ENCODE measurements around the gene TP53INP2. TPM values are rescaled to one million over a fixed set of nuclear protein-coding genes. Genes with fewer than 3 reads are reported as not detected.
"Not testable (repeated sequence)": the region's sequence is repeated elsewhere in the genome, so short reads cannot be mapped to it uniquely, and the experiment has no call there.

TP53INP2 gene
- total and polyA plus RNA-seq, 2 donors from 2014 or later: 23.3 to 31.9 TPM

- intact Hi-C loops (cut with DNase I): no loop called here
- FAIRE-seq: no peak
- H3K9ac ChIP-seq (ENCODE audit: low read length in 3 of 3): no peak overlapping the region
- peaks cover 0 to 14% (median 11%) of the 10 kb centered on the region in 3 donors for H3K36me3 ChIP-seq (ENCODE audit: control insufficient read depth in 2 of 3, insufficient read depth in 3 of 3, low read length in 3 of 3)
- H3K4me1 ChIP-seq (ENCODE audit: control insufficient read depth in 2 of 3, insufficient read depth in 2 of 3, low read depth in 1 of 3, low read length in 3 of 3): peaks cover 0 to 10% (median 10%) of the 10 kb centered on the region in 3 donors
- no peak overlapping the region for H3K4me3 ChIP-seq (ENCODE audit: low read length in 3 of 3)
- TF ChIP-seq, protein P1, sequence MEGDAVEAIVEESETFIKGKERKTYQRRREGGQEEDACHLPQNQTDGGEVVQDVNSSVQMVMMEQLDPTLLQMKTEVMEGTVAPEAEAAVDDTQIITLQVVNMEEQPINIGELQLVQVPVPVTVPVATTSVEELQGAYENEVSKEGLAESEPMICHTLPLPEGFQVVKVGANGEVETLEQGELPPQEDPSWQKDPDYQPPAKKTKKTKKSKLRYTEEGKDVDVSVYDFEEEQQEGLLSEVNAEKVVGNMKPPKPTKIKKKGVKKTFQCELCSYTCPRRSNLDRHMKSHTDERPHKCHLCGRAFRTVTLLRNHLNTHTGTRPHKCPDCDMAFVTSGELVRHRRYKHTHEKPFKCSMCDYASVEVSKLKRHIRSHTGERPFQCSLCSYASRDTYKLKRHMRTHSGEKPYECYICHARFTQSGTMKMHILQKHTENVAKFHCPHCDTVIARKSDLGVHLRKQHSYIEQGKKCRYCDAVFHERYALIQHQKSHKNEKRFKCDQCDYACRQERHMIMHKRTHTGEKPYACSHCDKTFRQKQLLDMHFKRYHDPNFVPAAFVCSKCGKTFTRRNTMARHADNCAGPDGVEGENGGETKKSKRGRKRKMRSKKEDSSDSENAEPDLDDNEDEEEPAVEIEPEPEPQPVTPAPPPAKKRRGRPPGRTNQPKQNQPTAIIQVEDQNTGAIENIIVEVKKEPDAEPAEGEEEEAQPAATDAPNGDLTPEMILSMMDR (IDR thresholded peaks at IDR 0.05; ENCODE audit: borderline replicate concordance, extremely low read depth, insufficient read depth): no peak
- no peaks in the 10 kb centered on the region for H3K27me3 ChIP-seq (ENCODE audit: control insufficient read depth, insufficient read depth, low read length)
- H3K9me3 ChIP-seq (ENCODE audit: control insufficient read depth in 2 of 3, insufficient read depth in 1 of 3, low read length in 3 of 3): no peaks in the 10 kb centered on the region
- no peak overlapping the region for H3K27ac ChIP-seq (ENCODE audit: low read depth in 2 of 2, low read length in 2 of 2)
- DNase-seq: no peak
These were observed 13.3 kb downstream of the TP53INP2 start for GRCh38 chr20:34717230-34718095.

DNA sequence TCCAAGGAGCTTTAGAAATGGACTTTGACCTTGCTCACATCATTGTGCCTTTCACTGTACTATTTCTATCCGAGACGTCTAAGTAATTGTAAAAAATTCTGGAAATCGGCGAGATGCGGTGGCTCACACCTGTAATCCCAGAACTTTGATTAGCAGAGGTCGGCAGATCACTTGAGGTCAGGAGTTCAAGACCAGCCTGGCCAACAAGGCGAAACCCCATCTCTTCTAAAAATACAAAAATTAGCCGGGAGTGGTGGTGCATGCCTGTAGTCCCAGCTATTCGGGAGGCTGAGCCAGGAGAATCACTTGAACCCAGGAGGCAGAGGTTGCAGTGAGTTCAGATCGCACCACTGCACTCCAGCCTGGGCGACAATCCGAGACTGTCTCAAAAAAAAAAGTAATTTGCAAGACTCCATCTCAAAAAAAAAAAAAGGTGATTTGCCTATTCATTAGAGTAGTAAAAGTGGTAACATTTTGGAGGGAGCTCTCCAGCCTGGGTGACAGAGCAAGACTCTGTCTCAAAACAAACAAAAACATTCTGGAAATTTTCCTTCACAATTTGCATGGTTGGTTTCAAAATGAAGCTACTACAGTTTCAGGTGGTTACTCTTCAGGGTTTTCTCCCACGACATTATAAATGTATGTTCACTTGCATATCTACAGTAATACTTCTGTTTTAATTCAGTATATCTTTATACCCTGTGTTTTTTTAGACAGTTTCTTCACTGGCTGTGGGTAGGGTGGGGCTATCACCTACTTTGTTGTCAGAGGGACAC, 15.3 kb downstream of the TP53INP2 start:
- intact Hi-C loops (cut with DNase I); FAIRE-seq; DNase-seq: not testable (repeated sequence)

GRCh38 chr20:34720266-34720665, 16.1 kb downstream of the TP53INP2 start:
- DNase-seq: no peak
- intact Hi-C loops (cut with DNase I): no loop called here
- Histone ChIP-seq H3K27me3 (ENCODE audit: control insufficient read depth, insufficient read depth, low read length) (no peaks in the 10 kb centered on the region), H3K4me1 (ENCODE audit: control insufficient read depth in 2 of 3, insufficient read depth in 2 of 3, low read depth in 1 of 3, low read length in 3 of 3) (no peaks in the 10 kb centered on the region), H3K27ac (ENCODE audit: low read depth in 2 of 2, low read length in 2 of 2) (no peak overlapping the region), H3K4me3 (ENCODE audit: low read length in 3 of 3) (no peak overlapping the region), H3K36me3 (ENCODE audit: control insufficient read depth in 2 of 3, insufficient read depth in 3 of 3, low read length in 3 of 3) (peaks cover 2 to 17% (median 14%) of the 10 kb centered on the region in 3 donors), H3K9me3 (ENCODE audit: control insufficient read depth in 2 of 3, insufficient read depth in 1 of 3, low read length in 3 of 3) (no peaks in the 10 kb centered on the region), H3K9ac (ENCODE audit: low read length in 3 of 3) (no peak overlapping the region)
- no peak for FAIRE-seq
- TF ChIP-seq, protein P1 (IDR thresholded peaks at IDR 0.05; ENCODE audit: borderline replicate concordance, extremely low read depth, insufficient read depth): no peak

More for the DNA sequence above, 15.3 kb downstream of the TP53INP2 start:
- peaks cover 0 to 15% (median 10%) of the 10 kb centered on the region in 3 donors for H3K36me3 ChIP-seq (ENCODE audit: control insufficient read depth in 2 of 3, insufficient read depth in 3 of 3, low read length in 3 of 3)
- H3K9ac ChIP-seq (ENCODE audit: low read length in 3 of 3); H3K4me1 ChIP-seq (ENCODE audit: control insufficient read depth in 2 of 3, insufficient read depth in 2 of 3, low read depth in 1 of 3, low read length in 3 of 3); H3K9me3 ChIP-seq (ENCODE audit: control insufficient read depth in 2 of 3, insufficient read depth in 1 of 3, low read length in 3 of 3); H3K27me3 ChIP-seq (ENCODE audit: control insufficient read depth, insufficient read depth, low read length); H3K4me3 ChIP-seq (ENCODE audit: low read length in 3 of 3); H3K27ac ChIP-seq (ENCODE audit: low read depth in 2 of 2, low read length in 2 of 2): not testable (repeated sequence)

DNA sequence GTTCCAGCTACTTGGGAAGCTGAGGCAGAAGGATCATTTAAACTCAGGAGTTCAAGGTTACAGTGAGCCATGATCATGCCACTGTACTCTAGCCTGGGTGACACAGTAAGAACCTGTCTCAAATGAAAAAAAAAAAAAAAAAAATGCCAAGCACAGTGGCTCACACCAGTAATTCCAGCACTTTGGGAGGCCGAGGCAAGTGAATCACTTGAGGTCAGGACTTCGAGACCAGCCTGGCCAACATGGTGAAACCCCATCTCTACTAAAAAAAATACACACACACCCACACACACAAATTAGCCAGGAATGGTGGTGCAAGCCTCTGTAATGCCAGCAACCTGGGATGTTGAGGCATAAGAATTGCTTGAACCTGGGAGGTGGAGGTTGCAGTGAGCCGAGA, 18.4 kb downstream of the TP53INP2 start:
- intact Hi-C loops (cut with DNase I); H3K4me3 ChIP-seq (ENCODE audit: low read length in 3 of 3); H3K4me1 ChIP-seq (ENCODE audit: control insufficient read depth in 2 of 3, insufficient read depth in 2 of 3, low read depth in 1 of 3, low read length in 3 of 3); H3K27me3 ChIP-seq (ENCODE audit: control insufficient read depth, insufficient read depth, low read length); DNase-seq; H3K9ac ChIP-seq (ENCODE audit: low read length in 3 of 3); H3K27ac ChIP-seq (ENCODE audit: low read depth in 2 of 2, low read length in 2 of 2); FAIRE-seq; H3K9me3 ChIP-seq (ENCODE audit: control insufficient read depth in 2 of 3, insufficient read depth in 1 of 3, low read length in 3 of 3): not testable (repeated sequence)
- peaks cover 2 to 27% (median 22%) of the 10 kb centered on the region in 3 donors for H3K36me3 ChIP-seq (ENCODE audit: control insufficient read depth in 2 of 3, insufficient read depth in 3 of 3, low read length in 3 of 3)
